Endothelial cell of umbilical vein (primary cell): Measurements from ENCODE around the gene FTH1. TPM values are rescaled to one million over a fixed set of nuclear protein-coding genes. Genes with fewer than 3 reads are reported as not detected.

Experiments
- BruUV-seq: library from RNA; stranded (reverse); fragments of 400-500 nt; replicated peaks from 2 replicates; lab custom pipeline; 2021; lab: Mats Ljungman, UMichigan
- CTCF ChIA-PET: fragments of 300-600, 350-600 bp; sonication (Branson Sonifier 250); formaldehyde crosslinking; loops from one replicate; lab custom pipeline; 2021; ENCODE audit warnings: antibody characterized with exemption, inconsistent platforms; lab: Charles Lee
- POLR2A ChIA-PET: fragments of 300-600, 350-600 bp; sonication (Branson Sonifier 250); formaldehyde crosslinking; loops from one replicate; lab custom pipeline; 2021; ENCODE audit warnings: antibody characterized with exemption, inconsistent platforms; lab: Charles Lee
- DNase-seq: peaks from one replicate; pipeline ENCODE4 v3.0.0-alpha.2; 2011; ENCODE audit warnings: low read depth, low spot score
- FAIRE-seq: peaks from 2 replicates; lab custom pipeline; 2011; peaks lifted over from hg19 to GRCh38; lab: Jason Lieb, UNC
- H2AFZ ChIP-seq: 2 replicates; pipeline ENCODE4 v1.6.0; 2012; ENCODE audit warnings: low read depth, low read length, control low read depth, inconsistent platforms
- H3K27ac ChIP-seq: 2 replicates; pipeline ENCODE4 v1.5.1; 2011; ENCODE audit warnings: low read depth, mild to moderate bottlenecking, control low read depth, low read length, moderate library complexity; ENCODE audit not compliant: insufficient read depth
- H3K27me3 ChIP-seq, 2 experiments: 2 replicates each; pipeline versions ENCODE4 v1.6.0 to v1.6.1; 2011; ENCODE audit warnings: low read length in 2 of 2, mixed read lengths in 1 of 2; ENCODE audit not compliant: control insufficient read depth in 2 of 2, insufficient read depth in 2 of 2
- H3K36me3 ChIP-seq, 2 experiments: 2 replicates in 1 of 2; 3 replicates in 1 of 2; pipeline ENCODE4 v1.5.1; 2011; ENCODE audit warnings: low read length in 2 of 2, mild to moderate bottlenecking in 1 of 2, moderate library complexity in 1 of 2; ENCODE audit not compliant: control insufficient read depth in 2 of 2, insufficient read depth in 2 of 2; ENCODE audit errors: extremely low read depth in 1 of 2
- H3K4me1 ChIP-seq: 3 replicates; pipeline ENCODE4 v1.5.1; 2011; ENCODE audit warnings: mild to moderate bottlenecking, low read length; ENCODE audit not compliant: control insufficient read depth, insufficient read depth; ENCODE audit errors: extremely low read depth
- H3K4me2 ChIP-seq: 2 replicates; pipeline ENCODE4 v1.6.1; 2011; ENCODE audit warnings: low read length, control low read depth, mixed read lengths; ENCODE audit not compliant: insufficient read depth
- H3K4me3 ChIP-seq, 3 experiments: fragments of 200-600 bp in 1 of 3; sonication (generic), shearing (Covaris generic) in 1 of 3; replicated peaks in 1 of 3; 2 replicates each; pipeline ENCODE4 v1.5.1; 2011 to 2016; ENCODE audit warnings: control low read depth in 3 of 3, low read length in 3 of 3, mild to moderate bottlenecking in 2 of 3, inconsistent platforms in 1 of 3, low read depth in 1 of 3, moderate library complexity in 1 of 3; ENCODE audit not compliant: insufficient read depth in 1 of 3
- H3K79me2 ChIP-seq: 2 replicates; pipeline ENCODE4 v1.6.0; 2012; ENCODE audit warnings: low read length, inconsistent platforms; ENCODE audit not compliant: control insufficient read depth, insufficient read depth
- H3K9ac ChIP-seq: replicated peaks from 2 replicates; pipeline ENCODE3; 2011; ENCODE audit warnings: low read length, control low read depth; ENCODE audit not compliant: insufficient read depth; ENCODE audit errors: extremely low read depth
- H3K9me1 ChIP-seq: replicated peaks from 3 replicates; pipeline ENCODE4 v1.6.0; 2011; ENCODE audit warnings: mild to moderate bottlenecking, low read length; ENCODE audit not compliant: control insufficient read depth, insufficient read depth; ENCODE audit errors: extremely low read depth
- H3K9me3 ChIP-seq: replicated peaks from 2 replicates; pipeline ENCODE4 v1.5.1; 2012; ENCODE audit warnings: low read length, inconsistent platforms; ENCODE audit not compliant: control insufficient read depth, insufficient read depth
- H4K20me1 ChIP-seq: replicated peaks from 2 replicates; pipeline ENCODE3; 2011; ENCODE audit warnings: mild to moderate bottlenecking, low read length; ENCODE audit not compliant: control insufficient read depth, insufficient read depth; ENCODE audit errors: extremely low read depth
- EZH2 ChIP-seq: IDR thresholded peaks from 2 replicates; pipeline ENCODE4 v1.6.1; 2012; ENCODE audit warnings: borderline replicate concordance, low read depth, mild to moderate bottlenecking, moderate library complexity, low read length, inconsistent platforms; ENCODE audit not compliant: severe bottlenecking
- FOS ChIP-seq: IDR thresholded peaks from 2 replicates; pipeline ENCODE4 v1.6.1; 2011; ENCODE audit warnings: mild to moderate bottlenecking, low read length, moderate library complexity, borderline replicate concordance; ENCODE audit not compliant: insufficient read depth
- GATA2 ChIP-seq: IDR thresholded peaks from 2 replicates; pipeline ENCODE4 v1.7.0; 2011; ENCODE audit warnings: low read depth, mild to moderate bottlenecking, moderate library complexity, mixed read lengths, low read length; ENCODE audit not compliant: insufficient read length, insufficient read depth
- JUN ChIP-seq: IDR thresholded peaks from 2 replicates; pipeline ENCODE4 v1.6.1; 2011; ENCODE audit warnings: borderline replicate concordance, low read depth; ENCODE audit not compliant: insufficient read length, insufficient read depth
- MYC ChIP-seq: IDR thresholded peaks from one replicate; pipeline ENCODE4 v1.6.1; 2011; ENCODE audit warnings: mild to moderate bottlenecking, low read depth, low read length
- POLR2A ChIP-seq: IDR thresholded peaks from 2 replicates; pipeline ENCODE4 v1.6.1; 2012; ENCODE audit warnings: low read depth, mild to moderate bottlenecking, control low read depth, low read length
- POLR2AphosphoS5 ChIP-seq: IDR thresholded peaks from 2 replicates; pipeline ENCODE4 v1.6.1; 2012; ENCODE audit warnings: low read depth, mild to moderate bottlenecking, control low read depth, low read length, moderate library complexity; ENCODE audit not compliant: insufficient read depth
- dilution Hi-C: fragments of 300-500 bp; cut with MboI; formaldehyde crosslinking; loops from one replicate; pipeline ENCODE4 v1.15.0; 2019; ENCODE audit warnings: low sequenced_read_pairs; ENCODE audit not compliant: extremely low pct_ligation_motif_present
- intact Hi-C: fragments of 100-400 bp; cut with micrococcal nuclease; formaldehyde crosslinking; loops from one replicate; pipeline ENCODE4 v1.10.0; 2022
- polyA plus RNA-seq, 4 experiments: library from polyadenylated mRNA; depleted of rRNA in 3 of 4; stranded (reverse) in 3 of 4; unstranded in 1 of 4; fragments of >200 nt; gene quantifications; 2 replicates each; pipeline versions ENCODE4 v1.2.1 to v1.2.3, GENCODE V29; 2011 to 2012; ENCODE audit warnings: missing spikeins in 1 of 4
- total RNA-seq: library from RNA; stranded (reverse); gene quantifications from 2 replicates; pipeline ENCODE4 v1.2.3, GENCODE V29; 2021
- TF ChIP-seq, protein P1 (sequence below), 2 donors: IDR thresholded peaks; 1 replicate in 1 of 2; 2 replicates in 1 of 2; pipeline ENCODE4 v1.5.1; 2011; ENCODE audit warnings: low read length in 2 of 2, mild to moderate bottlenecking in 2 of 2, moderate library complexity in 2 of 2, control low read depth in 1 of 2, inconsistent platforms in 1 of 2, low read depth in 1 of 2; ENCODE audit not compliant: insufficient read depth in 1 of 2; ENCODE audit errors: extremely low read depth in 1 of 2
- TF ChIP-seq, protein P2 (sequence below): IDR thresholded peaks from 2 replicates; pipeline ENCODE4 v1.6.1; 2011; ENCODE audit not compliant: insufficient read depth, insufficient read length

FTH1 gene
- total and polyA plus RNA-seq, 2 donors (not counting 3 experiments of a cell fraction or from before 2014, with no cell fraction given) = 1,177 to 2,501 TPM

GRCh38 chr11:61962213-61963015, 5.0 kb downstream of the FTH1 start:
- Histone ChIP-seq H3K4me2 (no peak overlapping the region), H3K4me3 (no peak overlapping the region), H3K79me2 (peaks cover 26% of the 10 kb centered on the region), H3K4me1 (peaks cover 24% of the 10 kb centered on the region), H3K27me3 (no peaks in the 10 kb centered on the region), H4K20me1 (no peaks in the 10 kb centered on the region), H3K27ac (no peak overlapping the region), H2AFZ (no peak overlapping the region), H3K9me3 (no peaks in the 10 kb centered on the region), H3K36me3 (peaks cover 15% of the 10 kb centered on the region in 2 experiments), H3K9me1 (no peaks in the 10 kb centered on the region), H3K9ac (no peak overlapping the region)
- BruUV-seq = no TSS peak
- TF ChIP-seq MYC = no peak
- TF ChIP-seq POLR2AphosphoS5 = no peak
- no peak for TF ChIP-seq GATA2
- TF ChIP-seq, protein P1, sequence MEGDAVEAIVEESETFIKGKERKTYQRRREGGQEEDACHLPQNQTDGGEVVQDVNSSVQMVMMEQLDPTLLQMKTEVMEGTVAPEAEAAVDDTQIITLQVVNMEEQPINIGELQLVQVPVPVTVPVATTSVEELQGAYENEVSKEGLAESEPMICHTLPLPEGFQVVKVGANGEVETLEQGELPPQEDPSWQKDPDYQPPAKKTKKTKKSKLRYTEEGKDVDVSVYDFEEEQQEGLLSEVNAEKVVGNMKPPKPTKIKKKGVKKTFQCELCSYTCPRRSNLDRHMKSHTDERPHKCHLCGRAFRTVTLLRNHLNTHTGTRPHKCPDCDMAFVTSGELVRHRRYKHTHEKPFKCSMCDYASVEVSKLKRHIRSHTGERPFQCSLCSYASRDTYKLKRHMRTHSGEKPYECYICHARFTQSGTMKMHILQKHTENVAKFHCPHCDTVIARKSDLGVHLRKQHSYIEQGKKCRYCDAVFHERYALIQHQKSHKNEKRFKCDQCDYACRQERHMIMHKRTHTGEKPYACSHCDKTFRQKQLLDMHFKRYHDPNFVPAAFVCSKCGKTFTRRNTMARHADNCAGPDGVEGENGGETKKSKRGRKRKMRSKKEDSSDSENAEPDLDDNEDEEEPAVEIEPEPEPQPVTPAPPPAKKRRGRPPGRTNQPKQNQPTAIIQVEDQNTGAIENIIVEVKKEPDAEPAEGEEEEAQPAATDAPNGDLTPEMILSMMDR (IDR thresholded peaks at IDR 0.05; ENCODE audit: extremely low read depth in 1 of 2, insufficient read depth in 1 of 2, low read depth in 1 of 2, low read length in 2 of 2) = no peak
- no peak for TF ChIP-seq JUN
- TF ChIP-seq FOS = no peak
- TF ChIP-seq, protein P2, sequence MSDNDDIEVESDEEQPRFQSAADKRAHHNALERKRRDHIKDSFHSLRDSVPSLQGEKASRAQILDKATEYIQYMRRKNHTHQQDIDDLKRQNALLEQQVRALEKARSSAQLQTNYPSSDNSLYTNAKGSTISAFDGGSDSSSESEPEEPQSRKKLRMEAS = no peak
- TF ChIP-seq EZH2 = no peak
- no peak for TF ChIP-seq POLR2A
- dilution Hi-C loops = no loop called here
- CTCF ChIA-PET = interaction anchor here (1.3 to 11.1 kb wide), 8 partner anchors 10 to 146 kb away, joined by 3 to 147 read pairs (median 9); partner anchors contain the start of gene BEST1
- DNase-seq (peak; percentile 10), FAIRE-seq (peak; percentile 18)
- intact Hi-C loops = no loop called here
- POLR2A ChIA-PET = interaction anchor here (0.7 to 1.8 kb wide), 4 partner anchors 16 to 165 kb away, joined by 3 to 8 read pairs (median 4); no protein-coding TSS in a partner anchor
